HepG2 (cell line): ENCODE measurements around the gene SNRPD3. TPM values are rescaled to one million over a fixed set of nuclear protein-coding genes. Genes with fewer than 3 reads are reported as not detected.

Experiments
- ARNT ChIP-seq: fragments of 450-650 bp; IDR thresholded peaks from 2 replicates; pipeline ENCODE4 v1.6.1; 2017
- ARNTL ChIP-seq: sonication (generic); formaldehyde crosslinking; IDR thresholded peaks from 2 replicates; pipeline ENCODE4 v1.4.0; 2020; ENCODE audit warnings: mild to moderate bottlenecking, missing genetic modification reagents
- CHCHD3 ChIP-seq: sonication (generic); formaldehyde crosslinking; IDR thresholded peaks from 2 replicates; pipeline ENCODE4 v1.8.0; 2022; ENCODE audit warnings: mild to moderate bottlenecking, missing genetic modification reagents, moderate library complexity
- FOXP1 ChIP-seq, 2 experiments: fragments of 450-650 bp in 1 of 2; IDR thresholded peaks; 2 replicates each; pipeline ENCODE4 v1.6.1; 2017 to 2018; ENCODE audit warnings: antibody characterized with exemption in 1 of 2
- REPIN1 ChIP-seq: sonication (generic); formaldehyde crosslinking; IDR thresholded peaks from 2 replicates; pipeline ENCODE4 v1.8.0; 2022; ENCODE audit warnings: missing genetic modification reagents, low read depth, mild to moderate bottlenecking, borderline replicate concordance
- ZIK1 ChIP-seq: sonication (generic); formaldehyde crosslinking; IDR thresholded peaks from 2 replicates; pipeline ENCODE4 v1.5.0; 2020; ENCODE audit warnings: mild to moderate bottlenecking, low read depth, missing genetic modification reagents, borderline replicate concordance
- ZNF263 ChIP-seq: sonication (generic); formaldehyde crosslinking; IDR thresholded peaks from 2 replicates; pipeline ENCODE4 v1.4.0; 2020; ENCODE audit warnings: missing genetic modification reagents
- ZNF333 ChIP-seq: sonication (generic); formaldehyde crosslinking; IDR thresholded peaks from 2 replicates; pipeline ENCODE4 v1.4.0; 2020; ENCODE audit warnings: mild to moderate bottlenecking, missing genetic modification reagents, borderline replicate concordance
- ZNF768 ChIP-seq: sonication (generic); formaldehyde crosslinking; IDR thresholded peaks from 2 replicates; pipeline ENCODE4 v1.4.0; 2020; ENCODE audit warnings: missing genetic modification reagents
- ZNF772 ChIP-seq: sonication (generic); formaldehyde crosslinking; IDR thresholded peaks from 2 replicates; pipeline ENCODE4 v1.5.0; 2020; ENCODE audit warnings: mild to moderate bottlenecking, missing genetic modification reagents
- polyA plus RNA-seq, 8 experiments: library from polyadenylated mRNA; depleted of rRNA in 3 of 8; stranded (reverse) in 7 of 8; unstranded in 1 of 8; fragments of >200 nt; fragmentation: Illumina TruSeq in 4 of 8; extraction: Trizol in 4 of 8; gene quantifications; 2 replicates each; pipeline versions ENCODE4 v1.2.1 to v1.2.3, GENCODE V29; 2011 to 2016; ENCODE audit warnings: low read depth in 4 of 8, missing spikeins in 1 of 8, mixed read lengths in 1 of 8; ENCODE audit not compliant: insufficient read depth in 1 of 8
- total RNA-seq, 5 experiments: library from RNA; depleted of rRNA; stranded (reverse); fragments of >200 nt; fragmentation: Illumina TruSeq; extraction: Trizol; gene quantifications; 2 replicates each; pipeline ENCODE4 v1.2.3, GENCODE V29; 2016; ENCODE audit warnings: low read depth in 1 of 5
- TF ChIP-seq, protein P1 (sequence below): IDR thresholded peaks from 2 replicates; pipeline ENCODE4 v1.6.1; 2018; ENCODE audit warnings: missing genetic modification reagents
- TF ChIP-seq, protein P2 (sequence below): sonication (generic); formaldehyde crosslinking; IDR thresholded peaks from 2 replicates; pipeline ENCODE4 v1.4.0; 2020; ENCODE audit warnings: missing genetic modification reagents; ENCODE audit errors: not compliant biosample characterization
- TF ChIP-seq, protein P3 (sequence below): IDR thresholded peaks from 2 replicates; pipeline ENCODE4 v1.6.1; 2016; ENCODE audit warnings: missing biosample characterization, missing genetic modification reagents, low read depth
- TF ChIP-seq, protein P4 (sequence below): IDR thresholded peaks from 2 replicates; pipeline ENCODE4 v1.6.1; 2016; ENCODE audit warnings: low read depth, control low read depth
- TF ChIP-seq, protein P5 (sequence below): sonication (generic); formaldehyde crosslinking; IDR thresholded peaks from 2 replicates; pipeline ENCODE4 v1.4.0; 2020; ENCODE audit warnings: mild to moderate bottlenecking, low read depth, missing genetic modification reagents
- TF ChIP-seq, protein P6 (sequence below): sonication (generic); formaldehyde crosslinking; IDR thresholded peaks from 2 replicates; pipeline ENCODE4 v1.5.0; 2020; ENCODE audit warnings: missing genetic modification reagents, mild to moderate bottlenecking, borderline replicate concordance
- TF ChIP-seq, protein P7 (sequence below): sonication (generic); formaldehyde crosslinking; IDR thresholded peaks from 2 replicates; pipeline ENCODE4 v1.5.1; 2020; ENCODE audit warnings: mild to moderate bottlenecking, missing genetic modification reagents, moderate library complexity
- TF ChIP-seq, protein P8 (sequence below): sonication (generic); formaldehyde crosslinking; IDR thresholded peaks from 2 replicates; pipeline ENCODE4 v1.5.0; 2020; ENCODE audit warnings: mild to moderate bottlenecking, missing genetic modification reagents

Gene SNRPD3
- total and polyA plus RNA-seq, 2 of the 13 experiments (the other 11 are each of a cell fraction or from before 2014, with no cell fraction given), result 110 to 209 TPM

DNA sequence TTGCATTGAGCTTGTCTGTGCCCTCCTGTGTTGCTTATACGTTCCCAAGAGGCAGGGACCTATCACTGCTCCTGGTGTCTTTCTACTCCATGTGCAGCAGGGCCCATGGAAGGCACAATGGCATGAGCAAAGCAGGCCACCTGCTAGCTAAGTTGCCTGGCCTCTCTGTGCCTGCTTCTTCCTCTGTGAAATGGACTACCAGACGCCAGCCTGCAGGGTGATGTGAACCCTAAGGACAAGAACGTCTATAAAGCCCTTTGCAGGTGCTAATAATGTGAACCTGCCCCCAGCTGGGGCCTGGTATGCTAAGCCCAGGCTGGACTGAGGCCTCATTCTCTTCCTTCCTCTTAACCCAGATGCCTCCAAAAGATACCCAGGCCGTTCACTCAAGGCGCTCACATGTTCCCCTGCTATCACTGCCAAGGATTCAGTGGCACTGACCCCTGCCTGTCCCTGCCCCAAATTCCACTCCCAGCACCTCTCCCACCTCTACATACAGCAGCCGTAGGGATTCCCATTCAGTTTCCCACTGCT is 4.8 kb upstream of the SNRPD3 start (continued):
- TF ChIP-seq, protein P1, sequence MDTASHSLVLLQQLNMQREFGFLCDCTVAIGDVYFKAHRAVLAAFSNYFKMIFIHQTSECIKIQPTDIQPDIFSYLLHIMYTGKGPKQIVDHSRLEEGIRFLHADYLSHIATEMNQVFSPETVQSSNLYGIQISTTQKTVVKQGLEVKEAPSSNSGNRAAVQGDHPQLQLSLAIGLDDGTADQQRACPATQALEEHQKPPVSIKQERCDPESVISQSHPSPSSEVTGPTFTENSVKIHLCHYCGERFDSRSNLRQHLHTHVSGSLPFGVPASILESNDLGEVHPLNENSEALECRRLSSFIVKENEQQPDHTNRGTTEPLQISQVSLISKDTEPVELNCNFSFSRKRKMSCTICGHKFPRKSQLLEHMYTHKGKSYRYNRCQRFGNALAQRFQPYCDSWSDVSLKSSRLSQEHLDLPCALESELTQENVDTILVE (CRISPR knock-in tag), result no peak
- TF ChIP-seq, protein P2, sequence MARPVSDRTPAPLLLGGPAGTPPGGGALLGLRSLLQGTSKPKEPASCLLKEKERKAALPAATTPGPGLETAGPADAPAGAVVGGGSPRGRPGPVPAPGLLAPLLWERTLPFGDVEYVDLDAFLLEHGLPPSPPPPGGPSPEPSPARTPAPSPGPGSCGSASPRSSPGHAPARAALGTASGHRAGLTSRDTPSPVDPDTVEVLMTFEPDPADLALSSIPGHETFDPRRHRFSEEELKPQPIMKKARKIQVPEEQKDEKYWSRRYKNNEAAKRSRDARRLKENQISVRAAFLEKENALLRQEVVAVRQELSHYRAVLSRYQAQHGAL (CRISPR knock-in tag), result no peak
- no peak for TF ChIP-seq ARNT
- TF ChIP-seq CHCHD3, result no peak
- TF ChIP-seq, protein P3, sequence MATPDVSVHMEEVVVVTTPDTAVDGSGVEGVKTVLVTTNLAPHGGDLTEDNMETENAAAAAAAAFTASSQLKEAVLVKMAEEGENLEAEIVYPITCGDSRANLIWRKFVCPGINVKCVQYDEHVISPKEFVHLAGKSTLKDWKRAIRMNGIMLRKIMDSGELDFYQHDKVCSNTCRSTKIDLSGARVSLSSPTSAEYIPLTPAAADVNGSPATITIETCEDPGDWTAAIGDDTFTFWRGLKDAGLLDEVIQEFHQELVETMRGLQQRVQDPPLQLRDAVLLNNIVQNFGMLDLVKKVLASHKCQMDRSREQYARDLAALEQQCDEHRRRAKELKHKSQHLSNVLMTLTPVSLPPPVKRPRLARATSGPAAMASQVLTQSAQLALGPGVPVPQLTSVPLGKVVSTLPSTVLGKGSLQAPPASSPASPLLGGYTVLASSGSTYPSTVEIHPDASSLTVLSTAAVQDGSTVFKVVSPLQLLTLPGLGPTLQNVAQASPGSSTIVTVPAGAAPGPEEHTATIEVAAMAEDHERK (CRISPR knock-in tag), result no peak
- no peak for TF ChIP-seq ZNF333 (CRISPR knock-in tag)
- TF ChIP-seq, protein P4, sequence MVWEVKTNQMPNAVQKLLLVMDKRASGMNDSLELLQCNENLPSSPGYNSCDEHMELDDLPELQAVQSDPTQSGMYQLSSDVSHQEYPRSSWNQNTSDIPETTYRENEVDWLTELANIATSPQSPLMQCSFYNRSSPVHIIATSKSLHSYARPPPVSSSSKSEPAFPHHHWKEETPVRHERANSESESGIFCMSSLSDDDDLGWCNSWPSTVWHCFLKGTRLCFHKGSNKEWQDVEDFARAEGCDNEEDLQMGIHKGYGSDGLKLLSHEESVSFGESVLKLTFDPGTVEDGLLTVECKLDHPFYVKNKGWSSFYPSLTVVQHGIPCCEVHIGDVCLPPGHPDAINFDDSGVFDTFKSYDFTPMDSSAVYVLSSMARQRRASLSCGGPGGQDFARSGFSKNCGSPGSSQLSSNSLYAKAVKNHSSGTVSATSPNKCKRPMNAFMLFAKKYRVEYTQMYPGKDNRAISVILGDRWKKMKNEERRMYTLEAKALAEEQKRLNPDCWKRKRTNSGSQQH (CRISPR knock-in tag), result no peak
- no peak for TF ChIP-seq ZNF772
- TF ChIP-seq, protein P5, sequence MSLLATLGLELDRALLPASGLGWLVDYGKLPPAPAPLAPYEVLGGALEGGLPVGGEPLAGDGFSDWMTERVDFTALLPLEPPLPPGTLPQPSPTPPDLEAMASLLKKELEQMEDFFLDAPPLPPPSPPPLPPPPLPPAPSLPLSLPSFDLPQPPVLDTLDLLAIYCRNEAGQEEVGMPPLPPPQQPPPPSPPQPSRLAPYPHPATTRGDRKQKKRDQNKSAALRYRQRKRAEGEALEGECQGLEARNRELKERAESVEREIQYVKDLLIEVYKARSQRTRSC (CRISPR knock-in tag), result no peak
- TF ChIP-seq FOXP1 (IDR thresholded peaks at IDR 0.05), result no peak
- no peak for TF ChIP-seq FOXP1 (CRISPR knock-in tag; IDR thresholded peaks at IDR 0.05)
- no peak for TF ChIP-seq ZNF263 (CRISPR knock-in tag)
- peak; percentile 3; the same call in 1 of the 2 replicates for TF ChIP-seq ZNF768
- no peak for TF ChIP-seq ARNTL
- no peak for TF ChIP-seq ZIK1 (CRISPR knock-in tag)
- TF ChIP-seq REPIN1 (CRISPR knock-in tag), result no peak
- TF ChIP-seq, protein P6, sequence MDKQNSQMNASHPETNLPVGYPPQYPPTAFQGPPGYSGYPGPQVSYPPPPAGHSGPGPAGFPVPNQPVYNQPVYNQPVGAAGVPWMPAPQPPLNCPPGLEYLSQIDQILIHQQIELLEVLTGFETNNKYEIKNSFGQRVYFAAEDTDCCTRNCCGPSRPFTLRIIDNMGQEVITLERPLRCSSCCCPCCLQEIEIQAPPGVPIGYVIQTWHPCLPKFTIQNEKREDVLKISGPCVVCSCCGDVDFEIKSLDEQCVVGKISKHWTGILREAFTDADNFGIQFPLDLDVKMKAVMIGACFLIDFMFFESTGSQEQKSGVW, result no peak
- TF ChIP-seq, protein P7, sequence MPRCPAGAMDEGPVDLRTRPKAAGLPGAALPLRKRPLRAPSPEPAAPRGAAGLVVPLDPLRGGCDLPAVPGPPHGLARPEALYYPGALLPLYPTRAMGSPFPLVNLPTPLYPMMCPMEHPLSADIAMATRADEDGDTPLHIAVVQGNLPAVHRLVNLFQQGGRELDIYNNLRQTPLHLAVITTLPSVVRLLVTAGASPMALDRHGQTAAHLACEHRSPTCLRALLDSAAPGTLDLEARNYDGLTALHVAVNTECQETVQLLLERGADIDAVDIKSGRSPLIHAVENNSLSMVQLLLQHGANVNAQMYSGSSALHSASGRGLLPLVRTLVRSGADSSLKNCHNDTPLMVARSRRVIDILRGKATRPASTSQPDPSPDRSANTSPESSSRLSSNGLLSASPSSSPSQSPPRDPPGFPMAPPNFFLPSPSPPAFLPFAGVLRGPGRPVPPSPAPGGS (CRISPR knock-in tag), result no peak
- TF ChIP-seq, protein P8, sequence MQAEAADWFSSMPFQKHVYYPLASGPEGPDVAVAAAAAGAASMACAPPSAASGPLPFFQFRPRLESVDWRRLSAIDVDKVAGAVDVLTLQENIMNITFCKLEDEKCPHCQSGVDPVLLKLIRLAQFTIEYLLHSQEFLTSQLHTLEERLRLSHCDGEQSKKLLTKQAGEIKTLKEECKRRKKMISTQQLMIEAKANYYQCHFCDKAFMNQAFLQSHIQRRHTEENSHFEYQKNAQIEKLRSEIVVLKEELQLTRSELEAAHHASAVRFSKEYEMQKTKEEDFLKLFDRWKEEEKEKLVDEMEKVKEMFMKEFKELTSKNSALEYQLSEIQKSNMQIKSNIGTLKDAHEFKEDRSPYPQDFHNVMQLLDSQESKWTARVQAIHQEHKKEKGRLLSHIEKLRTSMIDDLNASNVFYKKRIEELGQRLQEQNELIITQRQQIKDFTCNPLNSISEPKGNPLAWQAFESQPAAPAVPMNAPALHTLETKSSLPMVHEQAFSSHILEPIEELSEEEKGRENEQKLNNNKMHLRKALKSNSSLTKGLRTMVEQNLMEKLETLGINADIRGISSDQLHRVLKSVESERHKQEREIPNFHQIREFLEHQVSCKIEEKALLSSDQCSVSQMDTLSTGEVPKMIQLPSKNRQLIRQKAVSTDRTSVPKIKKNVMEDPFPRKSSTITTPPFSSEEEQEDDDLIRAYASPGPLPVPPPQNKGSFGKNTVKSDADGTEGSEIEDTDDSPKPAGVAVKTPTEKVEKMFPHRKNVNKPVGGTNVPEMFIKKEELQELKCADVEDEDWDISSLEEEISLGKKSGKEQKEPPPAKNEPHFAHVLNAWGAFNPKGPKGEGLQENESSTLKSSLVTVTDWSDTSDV (CRISPR knock-in tag), result no peak
